ENCODE data around the gene SPATA31C1.

DNA sequence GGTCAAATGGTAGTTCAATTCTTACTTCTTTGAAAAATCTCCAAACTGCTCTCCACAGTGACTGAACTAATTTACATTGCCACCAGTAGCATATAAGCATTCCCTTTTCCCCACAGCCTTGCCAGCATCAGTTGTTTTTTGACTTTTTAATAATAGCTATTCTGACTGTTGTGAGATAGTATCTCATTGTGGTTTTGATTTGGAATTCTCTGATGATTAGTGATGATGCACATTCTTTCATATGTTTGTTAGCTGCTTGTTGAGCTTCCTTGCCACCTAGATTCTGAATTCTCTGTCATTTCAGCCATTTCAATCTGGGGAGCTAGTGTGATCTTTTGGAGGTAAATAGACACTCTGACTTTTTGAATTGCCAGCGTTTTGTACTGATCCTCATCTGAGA lies 32.5 kb downstream of the SPATA31C1 start:
- TF ChIP-seq CTCF (IDR thresholded peaks at IDR 0.05) (no peak), POLR2A (IDR thresholded peaks at IDR 0.05) (no peak)
